GM12864 (cell line): ENCODE measurements around the gene TACC3.
A peak's percentile ranks its signal among the peaks of the same experiment; 100 is the strongest.
"Not testable (repeated sequence)": the region's sequence is repeated elsewhere in the genome, so short reads cannot be mapped to it uniquely, and the experiment has no call there.

Experiments
- DNase-seq: peaks from one replicate; pipeline ENCODE4 v3.0.0-alpha.2; 2011; ENCODE audit warnings: low read depth
- H3K4me3 ChIP-seq: 2 replicates; pipeline ENCODE4 v1.5.1; 2011; ENCODE audit warnings: mild to moderate bottlenecking, low read depth, low read length, control low read depth
- TF ChIP-seq, protein P1 (sequence below): IDR thresholded peaks from 2 replicates; pipeline ENCODE4 v1.5.1; 2011; ENCODE audit warnings: low read depth, mild to moderate bottlenecking, moderate library complexity, low read length, control low read depth, inconsistent platforms; ENCODE audit errors: missing control alignments

Gene TACC3

DNA sequence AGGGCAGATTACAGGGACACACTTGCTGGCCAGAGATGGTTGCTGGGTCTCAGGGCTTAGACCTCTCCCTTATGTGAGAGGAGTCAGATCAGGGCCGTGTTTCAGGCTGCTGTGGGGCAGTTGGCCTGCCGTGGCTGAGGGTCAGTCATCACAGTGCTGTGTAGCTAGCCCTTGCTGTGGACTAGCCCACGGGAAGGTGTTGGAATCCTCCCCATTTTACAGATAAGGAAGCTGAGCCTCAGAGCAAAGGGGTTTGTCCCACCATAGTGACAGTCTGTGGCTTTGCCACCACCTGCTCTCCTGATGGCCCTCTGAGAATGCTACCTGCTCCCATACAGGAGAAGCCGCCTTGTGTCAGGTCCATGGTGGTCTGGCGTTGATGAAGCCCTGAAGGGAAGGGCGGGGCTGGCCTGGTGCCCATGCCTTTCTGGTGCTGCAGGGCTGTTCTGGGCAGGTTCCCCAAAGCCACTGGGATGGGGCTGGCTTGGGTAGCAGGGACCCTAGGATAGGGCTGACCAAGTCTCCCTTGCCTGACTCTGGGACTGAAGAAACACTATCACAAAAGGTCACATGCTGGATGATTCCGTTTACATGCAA lies 34.8 kb upstream of the TACC3 start:
- TF ChIP-seq, protein P1, sequence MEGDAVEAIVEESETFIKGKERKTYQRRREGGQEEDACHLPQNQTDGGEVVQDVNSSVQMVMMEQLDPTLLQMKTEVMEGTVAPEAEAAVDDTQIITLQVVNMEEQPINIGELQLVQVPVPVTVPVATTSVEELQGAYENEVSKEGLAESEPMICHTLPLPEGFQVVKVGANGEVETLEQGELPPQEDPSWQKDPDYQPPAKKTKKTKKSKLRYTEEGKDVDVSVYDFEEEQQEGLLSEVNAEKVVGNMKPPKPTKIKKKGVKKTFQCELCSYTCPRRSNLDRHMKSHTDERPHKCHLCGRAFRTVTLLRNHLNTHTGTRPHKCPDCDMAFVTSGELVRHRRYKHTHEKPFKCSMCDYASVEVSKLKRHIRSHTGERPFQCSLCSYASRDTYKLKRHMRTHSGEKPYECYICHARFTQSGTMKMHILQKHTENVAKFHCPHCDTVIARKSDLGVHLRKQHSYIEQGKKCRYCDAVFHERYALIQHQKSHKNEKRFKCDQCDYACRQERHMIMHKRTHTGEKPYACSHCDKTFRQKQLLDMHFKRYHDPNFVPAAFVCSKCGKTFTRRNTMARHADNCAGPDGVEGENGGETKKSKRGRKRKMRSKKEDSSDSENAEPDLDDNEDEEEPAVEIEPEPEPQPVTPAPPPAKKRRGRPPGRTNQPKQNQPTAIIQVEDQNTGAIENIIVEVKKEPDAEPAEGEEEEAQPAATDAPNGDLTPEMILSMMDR, result no peak
- no peak for DNase-seq
- H3K4me3 ChIP-seq, result no peak overlapping the region

DNA sequence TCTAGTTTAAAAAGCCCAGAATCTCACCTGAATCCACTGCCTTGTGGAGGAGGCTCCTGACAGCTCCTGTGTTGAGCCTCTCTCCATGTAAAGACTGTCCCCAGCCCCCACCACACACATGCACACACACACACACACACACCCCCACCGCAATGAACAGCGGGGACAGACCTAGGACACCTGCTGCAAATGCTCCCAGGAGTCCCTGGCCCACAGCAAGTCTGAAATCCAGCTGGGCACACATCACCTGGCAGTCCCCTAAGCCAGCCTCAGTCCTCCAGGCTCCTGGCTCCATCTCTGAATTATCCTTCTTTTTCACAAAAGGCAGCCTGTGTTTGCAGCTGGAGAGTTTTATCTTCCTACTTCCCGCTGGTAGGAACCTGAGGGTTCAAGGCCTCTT lies 30.6 kb upstream of the TACC3 start:
- no peak overlapping the region for H3K4me3 ChIP-seq
- no peak for DNase-seq
- TF ChIP-seq, protein P1, result no peak

DNA sequence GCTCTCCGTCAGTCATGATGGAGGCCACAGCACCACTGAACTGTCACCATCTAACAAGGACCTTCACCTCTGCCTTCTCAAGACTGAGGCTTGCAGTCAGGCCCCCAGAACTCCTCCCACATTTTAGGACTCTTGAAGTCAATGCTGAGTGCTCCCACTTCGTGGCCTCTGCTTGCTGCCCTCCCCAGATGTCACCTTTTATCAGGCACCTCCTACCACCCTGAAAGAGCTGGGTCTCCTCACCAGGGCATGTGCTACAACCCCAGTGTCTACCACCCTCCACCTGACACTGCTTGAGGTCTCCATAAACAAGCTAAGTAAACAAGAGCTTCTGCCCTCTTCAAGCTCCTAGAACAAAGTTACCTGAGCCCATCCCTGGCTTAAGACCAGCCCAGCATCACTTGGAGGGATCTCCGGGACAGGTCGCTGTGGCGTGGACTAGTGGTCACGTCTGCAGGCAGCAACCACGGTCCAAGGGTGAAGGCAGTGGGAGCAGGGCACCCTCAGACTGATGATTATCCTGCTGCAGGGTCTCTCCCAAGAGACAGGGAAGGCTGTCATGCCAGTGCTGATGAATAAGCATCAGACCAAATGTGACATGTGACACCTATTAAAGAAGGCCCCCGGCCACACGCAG lies 29.5 kb upstream of the TACC3 start:
- no peak overlapping the region for H3K4me3 ChIP-seq
- no peak for DNase-seq
- TF ChIP-seq, protein P1, result no peak

DNA sequence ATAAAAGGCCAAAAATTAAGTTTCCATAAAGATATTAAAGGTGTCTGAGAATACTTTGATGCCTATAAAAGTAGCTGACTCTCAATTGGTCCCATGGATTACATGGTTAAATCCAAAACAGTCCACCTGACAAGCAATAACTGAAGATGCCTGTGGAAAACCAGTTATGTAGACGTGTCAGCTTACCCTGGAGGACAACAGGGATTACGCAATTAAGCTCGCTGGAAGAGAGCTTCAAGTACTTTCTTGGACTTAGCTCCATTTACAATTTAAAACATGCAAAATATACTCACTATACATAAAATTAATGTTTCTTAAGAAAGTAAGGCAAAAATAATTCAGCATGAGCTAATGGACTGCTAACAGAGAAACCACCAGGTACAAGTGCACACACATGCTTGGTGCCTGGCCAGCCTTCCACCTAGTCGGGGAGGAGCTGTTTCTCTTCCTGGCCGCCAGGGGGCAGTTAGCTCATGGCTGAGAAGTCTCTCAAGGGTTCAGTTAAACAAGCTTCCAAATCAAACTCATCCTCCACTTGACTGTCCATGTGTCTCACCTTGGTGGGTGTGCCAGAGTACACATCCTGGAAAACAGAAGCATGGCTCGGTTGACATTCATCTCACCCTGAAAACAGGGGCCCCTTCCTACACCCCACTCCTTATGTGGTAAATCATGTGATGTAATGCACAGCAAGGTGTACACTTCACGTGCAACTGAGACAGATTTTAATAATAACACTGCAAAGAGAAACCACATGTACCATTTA lies 28.0 kb upstream of the TACC3 start:
- TF ChIP-seq, protein P1, result peak; percentile 98
- DNase-seq, result no peak
- H3K4me3 ChIP-seq, result no peak overlapping the region

DNA sequence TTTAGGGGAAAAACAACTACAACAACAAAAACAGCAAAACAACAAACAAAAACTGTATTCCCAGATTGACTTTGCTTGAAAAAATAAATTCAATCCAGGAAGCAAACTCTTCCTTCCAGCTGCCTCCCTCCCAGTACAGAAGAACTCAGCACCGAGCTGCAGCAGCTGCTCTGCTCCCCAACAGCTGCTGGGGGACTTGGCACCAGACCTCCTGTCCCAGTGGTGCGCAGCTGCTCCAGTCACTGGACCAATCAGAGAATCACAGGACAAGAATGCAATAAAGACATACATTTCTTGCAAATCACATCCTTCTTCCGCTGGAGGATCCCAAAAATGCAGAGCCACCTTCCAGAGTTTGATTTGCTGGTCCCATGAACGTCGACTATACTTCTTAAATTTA lies 25.4 kb upstream of the TACC3 start:
- H3K4me3 ChIP-seq, result no peak overlapping the region
- TF ChIP-seq, protein P1, result no peak
- no peak for DNase-seq

DNA sequence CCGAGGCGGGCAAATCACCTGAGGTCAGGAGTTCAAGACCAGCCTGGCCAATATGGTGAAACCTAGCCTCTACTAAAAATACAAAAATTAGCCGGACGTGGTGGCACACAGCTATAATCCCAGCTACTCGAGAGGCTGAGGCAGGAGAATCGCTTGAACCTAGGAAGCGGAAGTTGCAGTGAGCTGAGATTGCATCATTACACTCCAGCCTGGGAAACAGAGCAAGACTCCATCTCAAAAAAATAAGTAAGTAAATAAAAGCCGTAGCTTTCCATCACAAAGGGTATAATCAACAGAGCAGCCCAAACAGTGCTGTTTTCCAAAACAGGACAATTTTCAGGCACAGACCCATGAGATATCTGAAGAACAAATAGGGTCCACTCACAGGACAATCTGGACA lies 19.6 kb upstream of the TACC3 start:
- not testable (repeated sequence) for DNase-seq, H3K4me3 ChIP-seq

DNA sequence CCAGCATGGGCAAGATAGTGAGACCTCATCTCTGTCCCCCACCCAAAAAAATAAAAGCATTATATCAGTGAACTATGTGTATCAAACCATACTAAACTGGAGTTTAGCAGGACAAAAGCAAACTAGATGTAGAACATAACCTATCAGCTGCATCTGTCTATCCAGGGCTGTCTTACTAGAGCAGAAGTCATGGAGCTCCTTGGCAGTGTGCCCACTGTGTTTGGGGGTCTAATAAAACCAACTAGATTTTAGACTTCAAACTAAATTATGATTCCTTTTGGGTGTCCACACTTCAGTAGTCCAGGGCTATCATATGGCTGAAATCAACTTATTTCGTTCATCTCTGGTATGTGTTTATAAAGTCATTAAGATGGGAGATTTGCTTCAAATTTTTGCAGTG lies 17.5 kb upstream of the TACC3 start:
- TF ChIP-seq, protein P1, result no peak
- no peak overlapping the region for H3K4me3 ChIP-seq
- no peak for DNase-seq
